GM12878 (cell line): ENCODE data around the gene SLAIN2. TPM values are rescaled to one million over a fixed set of nuclear protein-coding genes. Genes with fewer than 3 reads are reported as not detected.

Experiments used
- ATAC-seq: fragments of 200-7000 bp; cut with Tn5 transposase; 3 replicates; pipeline ENCODE4 v1.9.1; 2020; ENCODE audit warnings: mild to moderate bottlenecking, moderate library complexity
- BruUV-seq: library from RNA; stranded (reverse); fragments of 400-500 nt; replicated peaks from 2 replicates; lab custom pipeline; 2021; lab: Mats Ljungman, UMichigan
- CTCF ChIA-PET: fragments of 300-600 bp; sonication (Branson Sonifier 250); formaldehyde crosslinking; extraction: SDS; loops from one replicate; lab custom pipeline; 2021; ENCODE audit warnings: inconsistent platforms; lab: Yijun Ruan, JAX
- POLR2A ChIA-PET: fragments of 350-600 bp; formaldehyde crosslinking; extraction: SDS; loops from one replicate; lab custom pipeline; 2021; ENCODE audit warnings: inconsistent platforms; lab: Charles Lee
- RAD21 ChIA-PET: fragments of 300-600 bp; sonication (Branson Sonifier 250); formaldehyde crosslinking; loops from one replicate; lab custom pipeline; 2023; ENCODE audit warnings: antibody characterized with exemption; ENCODE audit not compliant: unreplicated experiment; lab: Charles Lee
- SMC1A ChIA-PET: fragments of 300-600 bp; sonication (Branson Sonifier 250); formaldehyde crosslinking; loops from one replicate; lab custom pipeline; 2023; ENCODE audit not compliant: unreplicated experiment, uncharacterized antibody; lab: Charles Lee
- DNase-seq: peaks from one replicate; pipeline ENCODE4 v3.0.0-alpha.2; 2011; ENCODE audit warnings: low read depth, low spot score
- FAIRE-seq: peaks from 3 replicates; lab custom pipeline; 2011; peaks lifted over from hg19 to GRCh38; lab: Jason Lieb, UNC
- H2AFZ ChIP-seq: 2 replicates; pipeline ENCODE4 v1.6.0; 2011; ENCODE audit warnings: low read depth, low read length, control low read depth; ENCODE audit not compliant: control insufficient read depth
- H3K27ac ChIP-seq: 2 replicates; pipeline ENCODE4 v1.5.1; 2011; ENCODE audit warnings: control low read depth; ENCODE audit not compliant: control insufficient read depth, insufficient read depth
- H3K27me3 ChIP-seq, 2 experiments: replicated peaks in 1 of 2; 2 replicates each; pipeline versions ENCODE4 v1.6.0 to v1.6.1; 2011; ENCODE audit warnings: low read length in 1 of 2; ENCODE audit not compliant: control insufficient read depth in 2 of 2, insufficient read depth in 2 of 2
- H3K36me3 ChIP-seq, 2 experiments: 2 replicates each; pipeline ENCODE4 v1.5.1; 2011; ENCODE audit warnings: low read length in 1 of 2; ENCODE audit not compliant: control insufficient read depth in 2 of 2, insufficient read depth in 2 of 2
- H3K4me1 ChIP-seq: 2 replicates; pipeline ENCODE4 v1.6.1; 2011; ENCODE audit warnings: mild to moderate bottlenecking, low read length, moderate library complexity, mixed read lengths; ENCODE audit not compliant: control insufficient read depth, insufficient read depth
- H3K4me2 ChIP-seq: 2 replicates; pipeline ENCODE4 v1.6.0; 2011; ENCODE audit warnings: control low read depth; ENCODE audit not compliant: control insufficient read depth, insufficient read depth
- H3K4me3 ChIP-seq: fragments of 200-600 bp; sonication (generic); 2 replicates; pipeline ENCODE4 v1.5.1; 2016
- H3K79me2 ChIP-seq: 2 replicates; pipeline ENCODE4 v1.6.0; 2011; ENCODE audit warnings: low read length; ENCODE audit not compliant: control insufficient read depth, insufficient read depth
- H3K9ac ChIP-seq: 2 replicates; pipeline ENCODE4 v1.8.0; 2011; ENCODE audit warnings: low read length, control low read depth, mixed read lengths; ENCODE audit not compliant: control insufficient read depth, insufficient read depth
- H3K9me3 ChIP-seq: replicated peaks from 3 replicates; pipeline ENCODE4 v1.5.1; 2011; ENCODE audit warnings: mild to moderate bottlenecking, low read length; ENCODE audit not compliant: control insufficient read depth, insufficient read depth
- H4K20me1 ChIP-seq: 2 replicates; pipeline ENCODE4 v1.6.0; 2011; ENCODE audit not compliant: control insufficient read depth, insufficient read depth
- BCL11A ChIP-seq: IDR thresholded peaks from 2 replicates; pipeline ENCODE4 v1.6.1; 2011; ENCODE audit warnings: low read depth, low read length
- E2F4 ChIP-seq: IDR thresholded peaks from 2 replicates; pipeline ENCODE4 v1.6.1; 2012; ENCODE audit warnings: low read depth, low read length, improper control_type of control experiment
- EED ChIP-seq: sonication (generic); IDR thresholded peaks from 2 replicates; pipeline ENCODE4 v1.6.1; 2016; ENCODE audit warnings: antibody characterized with exemption, low read depth
- IRF5 ChIP-seq: fragments of 450-650 bp; IDR thresholded peaks from 2 replicates; pipeline ENCODE4 v1.6.1; 2017; ENCODE audit warnings: borderline replicate concordance
- NRF1 ChIP-seq: conservative IDR thresholded peaks from 2 replicates; pipeline ENCODE4 v1.6.1; 2011; ENCODE audit warnings: mild to moderate bottlenecking, low read depth, low read length, improper control_type of control experiment
- PBX3 ChIP-seq: IDR thresholded peaks from 2 replicates; pipeline ENCODE4 v1.6.1; 2011; ENCODE audit warnings: mild to moderate bottlenecking, low read depth, low read length, moderate library complexity; ENCODE audit not compliant: insufficient replicate concordance
- POLR2A ChIP-seq: IDR thresholded peaks from 2 replicates; pipeline ENCODE4 v1.6.1; 2011; ENCODE audit warnings: low read depth, mild to moderate bottlenecking, low read length
- STAT3 ChIP-seq: IDR thresholded peaks from 2 replicates; pipeline ENCODE4 v1.6.1; 2011; ENCODE audit warnings: low read depth, low read length, improper control_type of control experiment
- YBX1 ChIP-seq: fragments of 450-650 bp; IDR thresholded peaks from 2 replicates; pipeline ENCODE4 v1.6.1; 2016; ENCODE audit warnings: antibody characterized with exemption
- YY1 ChIP-seq: IDR thresholded peaks from 2 replicates; pipeline ENCODE4 v1.6.1; 2011; ENCODE audit warnings: low read depth, mild to moderate bottlenecking, low read length
- ZSCAN29 ChIP-seq: fragments of 450-650 bp; IDR thresholded peaks from 2 replicates; pipeline ENCODE4 v1.6.1; 2017; ENCODE audit warnings: mild to moderate bottlenecking, moderate library complexity
- WGBS: methylation state at CpG from one replicate; pipeline ENCODE4 v1.1.6; 2016; ENCODE audit warnings: low lambda C conversion rate; ENCODE audit not compliant: insufficient replicate concordance, insufficient coverage; ENCODE audit errors: missing lambda C conversion rate; 5-methylcytosine and 5-hydroxymethylcytosine counted together
- in situ Hi-C: fragments of 300-500 bp; cut with MboI; formaldehyde crosslinking; loops from 9 replicates; pipeline ENCODE4 v1.14.3; 2018; ENCODE audit warnings: mixed read lengths
- intact Hi-C: fragments of 100-400 bp; cut with micrococcal nuclease; formaldehyde crosslinking; loops from one replicate; pipeline ENCODE4 v1.14.2; 2022; ENCODE audit not compliant: unreplicated experiment
- polyA plus RNA-seq, 11 experiments: library from polyadenylated mRNA; depleted of rRNA in 4 of 11; unstranded in 6 of 11; stranded (reverse) in 5 of 11; fragments of >200 nt; fragmentation: Nextera tagmentation in 4 of 11; fragmentation: Illumina TruSeq in 1 of 11; extraction: Ambion mirVana in 4 of 11; extraction: Trizol in 1 of 11; gene quantifications; 1 replicate in 1 of 11; 2 replicates in 10 of 11; pipeline versions ENCODE4 v1.2.1 to v1.2.3, GENCODE V29; 2011 to 2016; ENCODE audit warnings: inconsistent platforms in 2 of 11, missing spikeins in 2 of 11, low read depth in 1 of 11
- total RNA-seq, 4 experiments: library from RNA; depleted of rRNA in 3 of 4; stranded (reverse); fragments of >200 nt in 3 of 4; fragmentation: Illumina TruSeq in 1 of 4; extraction: Trizol in 1 of 4; gene quantifications; 2 replicates each; pipeline versions ENCODE4 v1.2.1 to v1.2.3, GENCODE V29; 2013 to 2021

The SLAIN2 gene
- total and polyA plus RNA-seq, 10 of the 15 experiments (the other 5 are each of a cell fraction or from before 2014, with no cell fraction given), result 4.3 to 96.6 (median 25.4) TPM

- ATAC-seq, result no peak
- Histone ChIP-seq H3K36me3 (no peaks in the 10 kb centered on the region), H3K27me3 (no peaks in the 10 kb centered on the region), H3K9me3 (no peaks in the 10 kb centered on the region), H3K9ac (no peak overlapping the region), H2AFZ (no peak overlapping the region), H3K4me2 (no peak overlapping the region), H3K79me2 (no peaks in the 10 kb centered on the region), H3K4me3 (no peak overlapping the region), H3K4me1 (no peaks in the 10 kb centered on the region)
- DNase-seq, result no peak
- intact Hi-C loops, result loop anchor here (5.0 kb wide), 2 partner anchors 48 to 98 kb away; no protein-coding TSS in a partner anchor
- in situ Hi-C loops, result no loop called here
- SMC1A ChIA-PET, result no interaction called here
- POLR2A ChIA-PET, result no interaction called here
- no peak for FAIRE-seq
- no TSS peak for BruUV-seq
- CTCF ChIA-PET, result no interaction called here
- no peak for TF ChIP-seq ZSCAN29
- TF ChIP-seq STAT3, result no peak
- TF ChIP-seq, all 136 proteins: peak for 0
- RAD21 ChIA-PET, result no interaction called here
- Histone ChIP-seq H3K27ac (no peak overlapping the region), H4K20me1 (no peaks in the 10 kb centered on the region)
- 65% methylated on average over 10 of the region's 10 CpGs for WGBS
Measured at GRCh38 chr4:48449151-48449550, 107.8 kb downstream of the SLAIN2 start.

GRCh38 chr4:48450740-48451139 is 109.4 kb downstream of the SLAIN2 start:
- FAIRE-seq (no peak), ATAC-seq (no peak), DNase-seq (no peak)
- 89% methylated on average over 3 of the region's 3 CpGs for WGBS
- Histone ChIP-seq H4K20me1 (no peaks in the 10 kb centered on the region), H3K4me1 (no peaks in the 10 kb centered on the region), H3K27ac (no peak overlapping the region), H3K36me3 (no peaks in the 10 kb centered on the region), H3K79me2 (no peaks in the 10 kb centered on the region), H3K4me3 (no peak overlapping the region), H3K9me3 (no peaks in the 10 kb centered on the region), H3K27me3 (no peaks in the 10 kb centered on the region), H3K9ac (no peak overlapping the region), H2AFZ (no peak overlapping the region), H3K4me2 (no peak overlapping the region)
- ChIA-PET POLR2A (no interaction called here), RAD21 (no interaction called here), CTCF (no interaction called here), SMC1A (interaction anchor here (1.0 kb wide), 1 partner anchor 12 kb away, joined by 3 read pairs; no protein-coding TSS in a partner anchor)
- TF ChIP-seq YY1, result no peak
- no peak for TF ChIP-seq BCL11A
- no peak for TF ChIP-seq NRF1
- no peak for TF ChIP-seq E2F4
- no peak for TF ChIP-seq POLR2A
- TF ChIP-seq EED, result no peak
- no peak for TF ChIP-seq YBX1
- no peak for TF ChIP-seq PBX3
- no peak for TF ChIP-seq IRF5
- intact Hi-C loops (no loop called here), in situ Hi-C loops (no loop called here)
- BruUV-seq, result no TSS peak
